Rectal smooth muscle tissue (tissue), 1 donor: ENCODE results near the gene RIPOR2.
"Not testable (repeated sequence)": the region's sequence is repeated elsewhere in the genome, so short reads cannot be mapped to it uniquely, and the experiment has no call there.

Experiments
- H3K27ac ChIP-seq: one replicate; pipeline ENCODE4 v1.7.0; 2013; ENCODE audit warnings: low read depth, low read length, inconsistent platforms
- H3K27me3 ChIP-seq: one replicate; pipeline ENCODE4 v1.7.0; 2013; ENCODE audit warnings: low read length; ENCODE audit not compliant: control insufficient read depth, insufficient read depth
- H3K36me3 ChIP-seq: one replicate; pipeline ENCODE4 v1.7.0; 2013; ENCODE audit warnings: low read length; ENCODE audit not compliant: control insufficient read depth, insufficient read depth
- H3K4me1 ChIP-seq: one replicate; pipeline ENCODE4 v1.7.0; 2013; ENCODE audit warnings: low read length; ENCODE audit not compliant: control insufficient read depth, insufficient read depth
- H3K4me3 ChIP-seq: one replicate; pipeline ENCODE4 v1.7.0; 2013; ENCODE audit warnings: low read length
- H3K9ac ChIP-seq: one replicate; pipeline ENCODE4 v1.7.0; 2013; ENCODE audit warnings: low read length

RIPOR2 gene

DNA sequence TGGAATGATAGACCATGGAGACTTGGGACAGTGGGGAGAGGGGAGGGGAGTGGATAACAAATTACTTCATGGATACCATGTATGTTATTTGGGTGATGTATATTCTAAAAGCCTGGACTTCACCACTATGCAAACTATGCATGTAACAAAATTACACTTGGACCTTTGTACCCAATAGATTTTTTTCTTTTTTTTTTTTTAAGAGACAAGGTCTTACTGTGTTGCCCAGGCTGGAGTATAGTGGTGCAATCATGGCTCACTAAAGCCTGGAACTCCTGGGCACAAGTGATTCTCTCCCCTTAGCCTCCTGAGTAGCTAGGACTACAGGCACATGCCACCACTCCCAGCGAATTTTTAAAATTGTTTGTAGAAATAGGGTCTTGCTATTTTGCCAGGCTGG lies 45.3 kb downstream of the RIPOR2 start:
- Histone ChIP-seq H3K4me3 (no peak overlapping the region), H3K36me3 (peaks cover 2% of the 10 kb centered on the region), H3K4me1 (no peaks in the 10 kb centered on the region), H3K27ac (no peak overlapping the region), H3K27me3 (no peaks in the 10 kb centered on the region), H3K9ac (no peak overlapping the region)

DNA sequence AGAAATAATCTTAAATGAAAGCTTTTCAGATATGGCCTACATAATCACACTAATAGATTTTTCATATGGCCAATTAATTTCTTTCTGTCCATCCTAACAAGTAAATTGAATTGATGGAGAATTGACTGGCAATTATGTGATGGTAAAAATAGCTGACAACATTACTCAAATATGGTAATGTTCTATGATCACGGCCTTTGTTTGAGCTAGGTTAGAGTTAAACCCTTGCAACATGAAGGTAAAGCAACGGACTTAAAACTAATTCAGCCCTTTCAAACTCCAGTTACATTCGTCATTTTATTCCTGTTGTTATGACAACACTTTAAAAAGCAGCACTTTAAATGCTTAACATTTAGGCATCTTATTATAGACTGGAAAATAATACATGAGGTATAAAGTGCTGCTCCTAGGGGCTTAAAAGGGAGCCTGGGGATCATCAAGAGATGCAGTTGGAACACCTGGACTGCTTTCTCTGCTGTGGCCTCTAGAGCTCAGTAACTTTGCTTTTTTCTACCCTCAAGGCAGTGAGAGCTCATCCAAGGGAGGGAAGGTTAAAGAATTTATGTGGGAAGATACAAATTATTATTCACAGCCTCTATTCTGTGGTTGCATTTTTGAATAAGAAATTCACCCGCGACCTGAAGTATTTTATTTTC lies 46.9 kb downstream of the RIPOR2 start:
- Histone ChIP-seq H3K4me1 (no peaks in the 10 kb centered on the region), H3K36me3 (peaks cover 2% of the 10 kb centered on the region), H3K27ac (no peak overlapping the region), H3K4me3 (no peak overlapping the region), H3K27me3 (no peaks in the 10 kb centered on the region), H3K9ac (no peak overlapping the region)

DNA sequence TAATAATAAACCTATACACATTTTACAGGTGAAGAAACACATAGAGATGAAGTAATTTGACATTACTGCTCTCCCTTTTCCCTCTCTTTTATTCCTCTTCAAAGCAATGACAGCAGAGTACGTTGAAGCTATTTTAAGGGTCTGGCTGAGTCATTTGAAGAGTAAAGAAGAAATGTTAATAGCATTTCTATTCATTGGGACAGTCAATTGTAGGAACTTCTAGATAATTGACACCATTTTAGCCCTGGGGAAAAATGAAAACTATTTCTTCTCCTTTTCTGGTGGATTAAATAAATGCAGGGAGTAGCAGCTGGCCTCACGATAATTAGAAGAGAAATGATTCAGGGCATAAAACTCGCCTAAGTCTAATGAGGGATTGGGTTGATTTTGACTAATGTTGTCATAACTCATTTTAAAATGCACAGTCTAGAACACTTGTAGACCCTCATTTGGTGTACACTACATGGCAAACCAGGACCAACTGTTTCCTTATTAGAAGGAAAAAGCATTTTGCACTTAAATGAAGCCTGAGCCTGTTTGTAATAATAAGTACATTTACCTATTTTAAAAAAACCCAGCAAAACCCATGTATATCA lies 48.1 kb downstream of the RIPOR2 start:
- Histone ChIP-seq H3K27ac (no peak overlapping the region), H3K4me1 (no peaks in the 10 kb centered on the region), H3K27me3 (no peaks in the 10 kb centered on the region), H3K4me3 (no peak overlapping the region), H3K9ac (no peak overlapping the region), H3K36me3 (peaks cover 2% of the 10 kb centered on the region)

DNA sequence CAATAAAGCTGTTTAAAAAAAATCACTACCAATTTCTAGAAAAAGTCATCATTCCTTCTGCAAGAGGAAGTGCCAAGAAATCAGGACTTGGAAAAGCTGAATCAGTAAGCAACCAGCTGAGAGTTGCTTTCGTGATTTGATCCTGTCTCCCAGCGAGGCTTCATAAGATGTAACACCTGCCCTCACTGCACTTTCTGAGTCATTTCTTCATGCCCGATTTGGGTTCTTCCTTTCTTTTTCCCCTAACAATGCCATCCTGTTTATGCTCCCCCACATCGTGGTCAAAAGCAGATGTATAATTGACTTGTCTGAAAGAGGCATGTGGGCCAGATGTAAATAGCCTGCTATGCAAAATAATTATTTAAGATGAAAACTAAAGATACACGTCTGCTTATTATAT lies 52.1 kb downstream of the RIPOR2 start:
- H3K27ac ChIP-seq, result no peak overlapping the region
- H3K4me3 ChIP-seq, result no peak overlapping the region
- H3K27me3 ChIP-seq, result no peaks in the 10 kb centered on the region
- no peaks in the 10 kb centered on the region for H3K4me1 ChIP-seq
- no peak overlapping the region for H3K9ac ChIP-seq
- H3K36me3 ChIP-seq, result no peaks in the 10 kb centered on the region

DNA sequence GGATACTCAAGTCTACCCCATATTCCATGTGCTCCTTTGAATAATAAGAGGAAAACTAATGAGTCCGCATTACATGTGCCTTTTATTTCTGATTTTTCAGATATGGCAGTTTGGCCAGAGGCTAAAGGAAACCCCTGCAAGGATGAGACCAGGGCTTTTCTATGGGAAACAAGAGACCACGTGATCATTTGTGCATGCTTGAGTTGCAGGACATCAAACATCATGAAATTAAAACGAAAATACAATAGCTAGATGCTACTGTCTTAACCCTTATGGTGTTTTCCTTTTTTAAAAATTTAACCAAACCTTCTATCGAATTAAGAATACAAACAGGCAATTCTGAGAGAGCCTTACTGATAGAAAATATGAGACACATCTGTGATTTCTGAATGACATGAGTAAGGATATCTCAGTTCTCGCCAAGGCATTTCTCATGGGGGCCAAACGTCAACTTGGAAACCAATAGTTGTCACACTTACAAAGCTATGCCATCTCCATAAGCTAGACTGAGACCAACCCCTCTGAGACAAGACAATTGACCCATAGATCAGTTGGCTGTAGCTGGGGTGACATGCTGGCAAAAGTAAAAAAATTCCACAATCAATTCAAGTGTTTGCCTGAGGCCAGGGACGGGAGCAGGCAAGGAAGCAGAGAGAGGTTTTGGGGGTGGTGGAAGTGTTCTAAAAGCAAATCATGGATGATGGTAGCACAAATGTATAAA lies 52.8 kb downstream of the RIPOR2 start:
- H3K9ac ChIP-seq, result no peak overlapping the region
- H3K4me3 ChIP-seq, result no peak overlapping the region
- H3K4me1 ChIP-seq, result no peaks in the 10 kb centered on the region
- H3K36me3 ChIP-seq, result no peaks in the 10 kb centered on the region
- no peak overlapping the region for H3K27ac ChIP-seq
- H3K27me3 ChIP-seq, result no peaks in the 10 kb centered on the region

DNA sequence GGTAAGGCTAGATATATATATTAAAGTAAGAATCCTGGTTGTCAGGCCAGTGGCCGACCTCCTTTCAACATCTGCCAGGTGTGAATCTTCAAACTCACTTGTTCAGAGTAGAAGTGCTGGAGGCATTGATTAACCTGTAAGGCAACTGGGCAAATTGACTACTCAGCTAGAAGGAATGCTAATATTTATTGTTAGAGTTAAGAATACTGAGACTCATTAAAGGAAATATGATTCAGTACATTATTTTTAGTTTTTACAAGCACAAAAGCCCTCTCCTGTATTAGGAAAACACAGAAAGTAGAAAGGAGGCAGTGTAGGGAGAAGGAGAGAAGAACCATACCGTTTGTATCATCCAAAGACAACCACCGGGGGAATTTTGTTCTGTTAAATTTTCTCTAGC lies 53.5 kb downstream of the RIPOR2 start:
- no peaks in the 10 kb centered on the region for H3K27me3 ChIP-seq
- H3K36me3 ChIP-seq, result no peaks in the 10 kb centered on the region
- H3K27ac ChIP-seq, result no peak overlapping the region
- no peak overlapping the region for H3K4me3 ChIP-seq
- H3K4me1 ChIP-seq, result no peaks in the 10 kb centered on the region
- no peak overlapping the region for H3K9ac ChIP-seq

DNA sequence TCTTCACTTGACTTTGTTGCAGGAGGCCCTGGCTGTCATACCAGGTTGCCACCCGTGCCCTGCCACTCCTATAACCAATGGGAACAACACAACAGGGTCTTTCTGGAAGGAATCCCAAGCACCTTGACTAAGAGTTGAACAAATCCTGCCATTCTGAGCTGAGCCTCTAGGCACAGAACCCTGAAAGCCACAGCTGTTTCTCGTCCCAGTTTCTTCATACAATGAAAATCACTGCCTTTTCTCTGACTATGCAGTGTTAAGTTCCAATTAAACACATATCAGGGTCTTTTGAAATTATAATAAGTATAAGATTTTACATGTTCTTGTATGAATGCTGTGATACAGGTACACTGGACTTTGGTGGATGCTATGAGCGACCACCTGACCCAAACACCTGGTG lies 54.4 kb downstream of the RIPOR2 start:
- H3K36me3 ChIP-seq, result no peaks in the 10 kb centered on the region
- H3K27me3 ChIP-seq, result no peaks in the 10 kb centered on the region
- no peak overlapping the region for H3K9ac ChIP-seq
- H3K27ac ChIP-seq, result no peak overlapping the region
- no peak overlapping the region for H3K4me3 ChIP-seq
- no peaks in the 10 kb centered on the region for H3K4me1 ChIP-seq

DNA sequence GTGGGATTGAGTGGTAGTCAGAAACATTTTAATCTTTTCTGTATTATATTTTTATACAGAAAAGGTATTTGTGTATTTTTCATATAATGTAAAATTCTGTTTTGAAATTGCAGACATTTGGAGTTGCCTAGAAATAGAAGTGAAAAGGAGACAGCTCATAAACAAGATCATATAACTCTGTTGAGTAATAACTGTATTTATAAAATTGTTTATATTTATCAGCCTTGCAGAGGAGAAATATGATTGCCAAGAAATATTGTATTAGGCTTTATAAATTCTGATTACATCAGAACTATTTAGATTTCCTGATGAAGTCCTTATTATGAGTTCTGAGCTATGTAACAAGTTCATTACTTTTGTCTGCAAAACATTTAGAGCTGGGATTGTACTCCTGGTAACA lies 55.3 kb downstream of the RIPOR2 start:
- Histone ChIP-seq H3K27ac (no peak overlapping the region), H3K4me1 (no peaks in the 10 kb centered on the region), H3K4me3 (no peak overlapping the region), H3K27me3 (no peaks in the 10 kb centered on the region), H3K36me3 (no peaks in the 10 kb centered on the region), H3K9ac (no peak overlapping the region)

DNA sequence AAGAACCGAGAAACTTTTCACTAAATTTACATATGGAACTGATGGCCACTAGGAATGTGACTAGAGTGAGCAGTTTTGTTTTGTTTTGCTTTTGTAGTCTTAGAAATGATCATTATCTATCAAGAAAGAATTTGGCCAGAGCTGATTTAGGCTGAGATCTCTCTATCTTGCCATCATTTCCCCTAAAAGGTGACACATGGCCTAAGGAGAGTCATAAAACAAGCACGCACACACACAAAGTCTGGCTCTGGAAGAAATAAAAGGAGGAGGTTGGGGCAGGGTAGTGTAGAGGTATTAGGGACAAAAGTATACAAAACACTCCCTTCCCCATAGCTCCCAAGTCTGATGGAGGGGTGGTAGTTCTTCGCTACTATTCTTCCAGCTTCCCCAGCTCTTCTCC lies 56.4 kb downstream of the RIPOR2 start:
- no peaks in the 10 kb centered on the region for H3K4me1 ChIP-seq
- H3K4me3 ChIP-seq, result no peak overlapping the region
- H3K27me3 ChIP-seq, result no peaks in the 10 kb centered on the region
- no peaks in the 10 kb centered on the region for H3K36me3 ChIP-seq
- no peak overlapping the region for H3K9ac ChIP-seq
- H3K27ac ChIP-seq, result no peak overlapping the region

DNA sequence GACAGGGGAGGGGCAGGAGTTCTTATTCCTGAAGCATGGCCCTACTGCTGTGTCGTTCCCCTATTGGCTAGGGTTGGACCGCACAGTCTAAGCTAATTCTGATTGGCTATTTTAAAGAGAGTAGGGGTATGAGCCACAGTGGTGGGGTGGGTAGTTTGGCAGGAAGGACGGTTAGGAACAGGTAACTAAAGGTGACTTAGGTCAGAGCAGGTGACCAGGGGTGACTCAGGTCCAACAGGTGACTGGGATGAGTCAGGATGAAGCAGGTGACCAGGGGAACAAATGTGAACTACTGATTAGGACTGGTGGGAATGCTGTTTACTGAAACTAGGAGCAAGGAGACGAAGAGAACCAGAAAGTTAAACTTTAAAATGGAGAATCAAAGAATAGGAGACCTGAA lies 58.0 kb downstream of the RIPOR2 start:
- H3K4me3 ChIP-seq, H3K27ac ChIP-seq, H3K36me3 ChIP-seq, H3K9ac ChIP-seq, H3K27me3 ChIP-seq, H3K4me1 ChIP-seq: not testable (repeated sequence)

DNA sequence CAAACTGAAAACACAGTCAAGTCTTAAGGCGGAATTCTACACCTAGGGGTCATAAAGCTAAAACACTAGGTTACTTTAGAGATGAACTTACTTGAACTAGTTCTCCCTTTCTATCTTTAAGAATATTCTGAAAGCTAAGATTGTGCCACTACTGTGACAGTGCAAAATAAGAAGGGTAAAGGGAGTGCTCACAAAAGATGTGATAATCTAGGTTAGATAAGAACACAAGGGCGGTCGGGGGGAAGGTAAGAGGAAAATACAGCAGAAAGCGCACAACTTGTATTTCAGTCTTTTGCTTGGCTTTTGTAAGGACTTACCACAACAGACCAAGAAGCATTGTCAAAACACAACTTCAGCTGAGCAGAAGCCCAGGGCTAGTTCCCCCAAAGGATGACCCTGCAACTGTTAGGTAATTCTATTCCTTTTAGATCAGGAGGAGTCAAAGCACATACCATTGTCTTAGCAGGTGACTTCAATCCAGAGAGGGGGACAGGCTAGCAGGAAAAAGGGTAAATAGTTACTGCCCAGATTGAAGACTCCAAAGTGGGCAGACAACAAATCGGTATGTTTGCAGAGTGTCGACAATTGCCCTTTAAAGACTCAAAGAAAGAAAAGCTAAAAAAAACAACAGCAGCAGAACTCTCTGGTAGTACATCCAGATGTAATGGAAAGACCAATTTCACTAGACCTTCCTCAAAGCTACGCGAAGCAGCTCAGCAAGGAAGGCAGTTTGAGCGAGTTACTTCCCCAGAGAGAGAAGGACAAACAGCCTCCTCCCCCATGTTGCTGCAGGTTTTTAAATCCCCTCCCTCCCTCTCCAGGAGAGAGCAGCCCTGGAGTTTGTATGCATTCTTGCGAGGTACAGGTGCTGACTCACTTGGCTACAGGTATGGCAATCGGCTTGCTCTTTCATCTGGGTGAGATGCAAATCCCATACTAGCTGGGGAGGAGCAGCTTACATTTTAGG lies 59.0 kb downstream of the RIPOR2 start:
- no peak overlapping the region for H3K27ac ChIP-seq
- no peaks in the 10 kb centered on the region for H3K36me3 ChIP-seq
- H3K9ac ChIP-seq, result no peak overlapping the region
- H3K4me1 ChIP-seq, result no peaks in the 10 kb centered on the region
- no peaks in the 10 kb centered on the region for H3K27me3 ChIP-seq
- no peak overlapping the region for H3K4me3 ChIP-seq

DNA sequence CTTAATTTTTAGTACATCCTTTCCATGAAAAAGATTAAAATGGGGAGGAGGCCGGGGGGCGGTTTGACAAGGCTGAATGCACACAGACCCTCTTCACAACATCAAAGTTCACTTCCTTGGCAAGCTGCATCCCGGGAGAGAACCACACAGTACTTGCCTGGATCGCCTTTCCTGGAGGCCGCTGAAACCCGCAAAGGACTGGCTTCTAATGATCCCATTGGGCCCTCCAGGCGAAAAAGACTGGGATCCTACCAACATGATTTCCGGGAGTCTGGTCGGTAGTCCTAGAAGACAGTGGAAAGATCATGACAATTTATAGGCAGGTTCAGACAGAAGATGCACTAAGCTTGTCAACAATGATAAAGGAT lies 60.2 kb downstream of the RIPOR2 start:
- Histone ChIP-seq H3K27me3 (no peaks in the 10 kb centered on the region), H3K4me1 (no peaks in the 10 kb centered on the region), H3K4me3 (no peak overlapping the region), H3K27ac (no peak overlapping the region), H3K9ac (no peak overlapping the region), H3K36me3 (no peaks in the 10 kb centered on the region)
